H1 (cell line): ENCODE measurements around the gene CCNJ. TPM values are rescaled to one million over a fixed set of nuclear protein-coding genes. Genes with fewer than 3 reads are reported as not detected.

Source experiments
- CTCF ChIA-PET: fragments of 300-600 bp; sonication (Branson Sonifier 250); formaldehyde crosslinking; loops from one replicate; lab custom pipeline; 2021; ENCODE audit not compliant: partially characterized antibody; lab: Charles Lee
- POLR2A ChIA-PET: fragments of 300-600 bp; sonication (Branson Sonifier 250); formaldehyde crosslinking; loops from one replicate; lab custom pipeline; 2021; ENCODE audit warnings: inconsistent platforms; ENCODE audit not compliant: partially characterized antibody; lab: Charles Lee
- DNase-seq, 2 experiments: peaks; one replicate each; pipeline versions ENCODE4 v3.0.0 to v3.0.0-alpha.2; 2010 to 2022; ENCODE audit warnings: low spot score in 2 of 2, low read depth in 1 of 2, mixed read lengths in 1 of 2
- FAIRE-seq: peaks from 2 replicates; lab custom pipeline; 2011; peaks lifted over from hg19 to GRCh38; lab: Jason Lieb, UNC
- H2AFZ ChIP-seq: 2 replicates; pipeline ENCODE4 v1.8.1; 2012; ENCODE audit warnings: low read length, inconsistent platforms
- H2AK5ac ChIP-seq: 2 replicates; pipeline ENCODE4 v1.6.1; 2013; ENCODE audit warnings: low read depth, low read length
- H2BK120ac ChIP-seq: replicated peaks from 2 replicates; pipeline ENCODE3; 2013; ENCODE audit warnings: low read depth, low read length, inconsistent platforms
- H2BK12ac ChIP-seq: 2 replicates; pipeline ENCODE4 v1.6.1; 2013; ENCODE audit warnings: low read depth, low read length
- H2BK15ac ChIP-seq: 2 replicates; pipeline ENCODE4 v1.6.1; 2013; ENCODE audit warnings: low read length
- H2BK20ac ChIP-seq: 2 replicates; pipeline ENCODE4 v1.6.1; 2013; ENCODE audit warnings: low read length
- H2BK5ac ChIP-seq: 2 replicates; pipeline ENCODE4 v1.6.1; 2013; ENCODE audit warnings: low read depth, low read length
- H3K14ac ChIP-seq: 2 replicates; pipeline ENCODE4 v1.6.1; 2013; ENCODE audit warnings: inconsistent platforms; ENCODE audit not compliant: insufficient read length
- H3K18ac ChIP-seq: 2 replicates; pipeline ENCODE4 v1.6.1; 2013; ENCODE audit warnings: low read length; ENCODE audit errors: extremely low read depth
- H3K23ac ChIP-seq: 2 replicates; pipeline ENCODE4 v1.6.1; 2013; ENCODE audit warnings: inconsistent platforms; ENCODE audit not compliant: insufficient read length
- H3K23me2 ChIP-seq: 2 replicates; pipeline ENCODE4 v1.6.1; 2013; ENCODE audit warnings: low read depth, low read length
- H3K27ac ChIP-seq: 2 replicates; pipeline ENCODE4 v1.6.1; 2011; ENCODE audit warnings: low read depth, low read length, inconsistent platforms
- H3K27me3 ChIP-seq, 4 experiments: replicated peaks in 1 of 4; 1 replicate in 1 of 4; 2 replicates in 3 of 4; pipeline versions ENCODE4 v1.6.1 to v1.8.1; 2011 to 2013; ENCODE audit warnings: low read length in 3 of 4, mild to moderate bottlenecking in 3 of 4, inconsistent platforms in 2 of 4, mixed read lengths in 2 of 4, moderate library complexity in 1 of 4; ENCODE audit not compliant: control insufficient read depth in 3 of 4, insufficient read depth in 3 of 4; ENCODE audit errors: extremely low read depth in 1 of 4
- H3K36me3 ChIP-seq, 4 experiments: 2 replicates each; pipeline versions ENCODE4 v1.6.1 to v1.8.1; 2011 to 2013; ENCODE audit warnings: mild to moderate bottlenecking in 4 of 4, low read length in 3 of 4, moderate library complexity in 2 of 4, control low read depth in 1 of 4, inconsistent platforms in 1 of 4; ENCODE audit not compliant: insufficient read depth in 4 of 4, control insufficient read depth in 2 of 4
- H3K4ac ChIP-seq: replicated peaks from 2 replicates; pipeline ENCODE3; 2013; ENCODE audit warnings: low read length, low read depth, mixed read lengths, inconsistent platforms; ENCODE audit not compliant: insufficient read length
- H3K4me1 ChIP-seq, 4 experiments: replicated peaks in 1 of 4; 1 replicate in 1 of 4; 2 replicates in 3 of 4; pipeline versions ENCODE4 v1.6.1 to v1.8.1; 2011 to 2013; ENCODE audit warnings: low read length in 3 of 4, inconsistent platforms in 2 of 4, mixed read lengths in 1 of 4; ENCODE audit not compliant: insufficient read depth in 4 of 4, control insufficient read depth in 3 of 4
- H3K4me2 ChIP-seq, 2 experiments: 2 replicates each; pipeline versions ENCODE4 v1.6.1 to v1.8.1; 2011 to 2013; ENCODE audit warnings: low read depth in 2 of 2, low read length in 2 of 2, control low read depth in 1 of 2, inconsistent platforms in 1 of 2, mild to moderate bottlenecking in 1 of 2; ENCODE audit not compliant: insufficient read depth in 1 of 2
- H3K4me3 ChIP-seq, 4 experiments: fragments of 200-600, 300-600 bp in 1 of 4; sonication (generic), shearing (Covaris generic), sonication (Bioruptor Twin) in 1 of 4; 2 replicates each; pipeline versions ENCODE4 v1.5.1 to v1.8.1; 2011 to 2016; ENCODE audit warnings: low read length in 4 of 4, low read depth in 3 of 4, control low read depth in 2 of 4, inconsistent platforms in 2 of 4, mild to moderate bottlenecking in 2 of 4, mixed read lengths in 1 of 4, moderate library complexity in 1 of 4; ENCODE audit not compliant: insufficient read depth in 2 of 4; ENCODE audit errors: extremely low read depth in 1 of 4
- H3K56ac ChIP-seq: replicated peaks from 2 replicates; pipeline ENCODE3; 2013; ENCODE audit warnings: low read depth, mild to moderate bottlenecking, mixed read lengths, low read length, inconsistent platforms; ENCODE audit not compliant: insufficient read length
- H3K79me1 ChIP-seq: 2 replicates; pipeline ENCODE4 v1.6.1; 2013; ENCODE audit warnings: low read depth, low read length, control low read depth
- H3K79me2 ChIP-seq, 2 experiments: 2 replicates each; pipeline versions ENCODE4 v1.6.1 to v1.8.1; 2012 to 2013; ENCODE audit warnings: low read length in 2 of 2, mild to moderate bottlenecking in 2 of 2, inconsistent platforms in 1 of 2; ENCODE audit not compliant: insufficient read depth in 2 of 2, control insufficient read depth in 1 of 2
- H3K9ac ChIP-seq, 4 experiments: replicated peaks in 1 of 4; 1 replicate in 1 of 4; 2 replicates in 3 of 4; pipeline versions ENCODE4 v1.6.1 to v1.8.1; 2011 to 2013; ENCODE audit warnings: low read depth in 3 of 4, low read length in 3 of 4, control low read depth in 2 of 4, mild to moderate bottlenecking in 2 of 4, moderate library complexity in 2 of 4, inconsistent platforms in 1 of 4; ENCODE audit errors: extremely low read depth in 1 of 4
- H3K9me3 ChIP-seq, 2 experiments: 2 replicates each; pipeline versions ENCODE4 v1.6.1 to v1.8.1; 2012 to 2013; ENCODE audit warnings: mild to moderate bottlenecking in 2 of 2, moderate library complexity in 2 of 2, control low read depth in 1 of 2, inconsistent platforms in 1 of 2, low read depth in 1 of 2, low read length in 1 of 2, mixed read lengths in 1 of 2; ENCODE audit not compliant: insufficient read depth in 2 of 2
- H4K20me1 ChIP-seq, 2 experiments: replicated peaks in 1 of 2; 2 replicates each; pipeline versions ENCODE3 to v1.8.1; 2011 to 2013; ENCODE audit warnings: inconsistent platforms in 2 of 2, low read length in 2 of 2, mild to moderate bottlenecking in 1 of 2; ENCODE audit not compliant: insufficient read depth in 2 of 2, control insufficient read depth in 1 of 2
- H4K5ac ChIP-seq: 2 replicates; pipeline ENCODE4 v1.6.1; 2013; ENCODE audit warnings: low read length, low read depth, mixed read lengths, inconsistent platforms; ENCODE audit not compliant: insufficient read length
- H4K8ac ChIP-seq: 2 replicates; pipeline ENCODE4 v1.8.0; 2013; ENCODE audit warnings: mild to moderate bottlenecking, moderate library complexity, low read length, inconsistent platforms; ENCODE audit not compliant: insufficient read depth; ENCODE audit errors: extremely low read depth
- H4K91ac ChIP-seq: replicated peaks from 2 replicates; pipeline ENCODE3; 2013; ENCODE audit warnings: low read length, mixed read lengths, inconsistent platforms; ENCODE audit not compliant: insufficient read length
- ATF2 ChIP-seq: IDR thresholded peaks from 2 replicates; pipeline ENCODE4 v1.6.1; 2012; ENCODE audit warnings: low read length, inconsistent platforms
- FOSL1 ChIP-seq: IDR thresholded peaks from 2 replicates; pipeline ENCODE4 v1.6.1; 2011; ENCODE audit warnings: mild to moderate bottlenecking, low read depth, low read length, moderate library complexity; ENCODE audit not compliant: insufficient read depth
- GTF2F1 ChIP-seq: IDR thresholded peaks from 2 replicates; pipeline ENCODE4 v1.6.1; 2012; ENCODE audit warnings: low read depth, low read length, improper control_type of control experiment, borderline replicate concordance
- WGBS, 2 experiments: shearing (Covaris generic) in 1 of 2; methylation state at CpG; one replicate each; pipeline versions ENCODE4 v1.1.6 to v1.1.7; 2013 to 2015; ENCODE audit warnings: low lambda C conversion rate in 2 of 2, mixed read lengths in 2 of 2, inconsistent platforms in 1 of 2, low coverage in 1 of 2, missing lambda C conversion rate in 1 of 2; ENCODE audit not compliant: insufficient replicate concordance in 2 of 2, insufficient coverage in 1 of 2, insufficient read length in 1 of 2; ENCODE audit errors: extremely low coverage in 1 of 2, missing lambda C conversion rate in 1 of 2; 5-methylcytosine and 5-hydroxymethylcytosine counted together
- polyA plus RNA-seq, 7 experiments: library from polyadenylated mRNA; depleted of rRNA in 3 of 7; stranded (reverse) in 5 of 7; unstranded in 2 of 7; fragments of >200 nt in 5 of 7; fragments of 200-250 nt in 2 of 7; gene quantifications; 1 replicate in 5 of 7; 2 replicates in 1 of 7; 4 replicates in 1 of 7; pipeline versions ENCODE4 v1.2.1 to v1.2.3, GENCODE V29; 2011 to 2013; ENCODE audit warnings: missing spikeins in 2 of 7, mixed read lengths in 2 of 7
- total RNA-seq: library from RNA; stranded (reverse); fragmentation: NEBNext Ultra II Directional; extraction: Animal tissue kit (Norgen Biotek cat#: 25700); gene quantifications from 2 replicates; pipeline ENCODE4 v1.2.1, GENCODE V29; 2021

Gene CCNJ
- total and polyA plus RNA-seq, 2 of the 8 experiments (the other 6 are each of a cell fraction or from before 2014, with no cell fraction given), result 31.4 to 34.7 TPM

- CTCF ChIA-PET, result interaction anchor here (2.0 kb wide), 1 partner anchor 300 kb away, joined by 6 read pairs; no protein-coding TSS in a partner anchor
- no peak overlapping the region for H3K4me2 ChIP-seq
- no peaks in the 10 kb centered on the region for H3K79me1 ChIP-seq
- H3K36me3 ChIP-seq, result no peaks in the 10 kb centered on the region
- no peak overlapping the region for H2BK5ac ChIP-seq
- no peak for FAIRE-seq
- no peaks in the 10 kb centered on the region for H3K23me2 ChIP-seq
- H3K4me3 ChIP-seq, result no peak overlapping the region
- H4K91ac ChIP-seq, result no peak overlapping the region
- H3K9me3 ChIP-seq, result no peaks in the 10 kb centered on the region
- H3K9ac ChIP-seq, result no peak overlapping the region
- POLR2A ChIA-PET, result interaction anchor here (2.1 kb wide), 1 partner anchor 109 kb away, joined by 6 read pairs; the partner anchor contains the start of gene ZNF518A
- no peak for DNase-seq
- no peak overlapping the region for H2BK15ac ChIP-seq
- H2BK20ac ChIP-seq, result no peak overlapping the region
- H3K27me3 ChIP-seq, result no peaks in the 10 kb centered on the region
- no peak overlapping the region for H4K8ac ChIP-seq
- no peak overlapping the region for H3K56ac ChIP-seq
- WGBS, 2 experiments, result 67% methylated on average over 1 of the region's 1 CpG; no CpG with 5 or more reads in 1 of the 2 experiments
- H3K14ac ChIP-seq, result no peak overlapping the region
- no peak overlapping the region for H3K4ac ChIP-seq
- peaks cover 0 to 1% of the 10 kb centered on the region in 2 experiments for H4K20me1 ChIP-seq
- H2AK5ac ChIP-seq, result no peak overlapping the region
- TF ChIP-seq ATF2 (no peak), GTF2F1 (no peak), FOSL1 (no peak)
- TF ChIP-seq, all 59 proteins: peak for 0
- H2AFZ ChIP-seq, result no peak overlapping the region
- no peak overlapping the region for H2BK120ac ChIP-seq
- no peak overlapping the region for H3K23ac ChIP-seq
- no peak overlapping the region for H4K5ac ChIP-seq
- H3K18ac ChIP-seq, result no peak overlapping the region
- H3K27ac ChIP-seq, result no peak overlapping the region
- no peaks in the 10 kb centered on the region for H3K4me1 ChIP-seq
- no peak overlapping the region for H2BK12ac ChIP-seq
- no peaks in the 10 kb centered on the region for H3K79me2 ChIP-seq
These were observed 22.1 kb upstream of the CCNJ start for GRCh38 chr10:96021332-96021731.
